Kidney (tissue), 14 donors: ENCODE measurements around the gene KLF13. TPM values are rescaled to one million over a fixed set of nuclear protein-coding genes. Genes with fewer than 3 reads are reported as not detected.
A peak's percentile ranks its signal among the peaks of the same experiment; 100 is the strongest.

Source experiments
- DNase-seq, 5 donors: peaks; one replicate each; pipeline ENCODE4 v3.0.0-alpha.2; 2013 to 2020
- FAIRE-seq: peaks from 2 replicates; lab custom pipeline; 2012; peaks lifted over from hg19 to GRCh38; lab: Jason Lieb, UNC
- H3K27ac ChIP-seq, 2 donors: one replicate each; pipeline ENCODE4 v1.7.0; 2013; ENCODE audit warnings: low read depth in 2 of 2, low read length in 2 of 2, inconsistent platforms in 1 of 2
- H3K27me3 ChIP-seq: one replicate; pipeline ENCODE4 v1.7.1; 2013; ENCODE audit warnings: low read length, inconsistent platforms; ENCODE audit not compliant: control insufficient read depth, insufficient read depth
- H3K36me3 ChIP-seq, 3 donors: one replicate each; pipeline versions ENCODE4 v1.7.0 to v1.7.1; 2013; ENCODE audit warnings: low read length in 3 of 3, control low read depth in 1 of 3, inconsistent platforms in 1 of 3; ENCODE audit not compliant: insufficient read depth in 3 of 3, control insufficient read depth in 2 of 3
- H3K4me1 ChIP-seq, 3 donors: one replicate each; pipeline versions ENCODE4 v1.7.0 to v1.7.1; 2013; ENCODE audit warnings: low read length in 3 of 3, inconsistent platforms in 1 of 3, low read depth in 1 of 3; ENCODE audit not compliant: control insufficient read depth in 2 of 3, insufficient read depth in 2 of 3
- H3K4me3 ChIP-seq, 3 donors: one replicate each; pipeline versions ENCODE4 v1.7.0 to v1.8.1; 2013; ENCODE audit warnings: low read length in 3 of 3, control low read depth in 1 of 3, inconsistent platforms in 1 of 3
- H3K9ac ChIP-seq, 3 donors: one replicate each; pipeline versions ENCODE4 v1.7.0 to v1.7.1; 2013; ENCODE audit warnings: low read length in 3 of 3, control low read depth in 1 of 3, inconsistent platforms in 1 of 3
- H3K9me3 ChIP-seq, 3 donors: one replicate each; pipeline versions ENCODE4 v1.7.0 to v1.7.1; 2013; ENCODE audit warnings: low read length in 3 of 3, control low read depth in 1 of 3, inconsistent platforms in 1 of 3; ENCODE audit not compliant: control insufficient read depth in 2 of 3, insufficient read depth in 1 of 3
- intact Hi-C: fragments of 100-400 bp; cut with DNase I; formaldehyde crosslinking; loops from one replicate; pipeline ENCODE4 v1.11.1; 2022
- polyA plus RNA-seq: library from polyadenylated mRNA; stranded (reverse); fragments of 350-450 nt; fragmentation: Illumina TruSeq; extraction: RNeasy Lipid Tissue Mini Kit (QIAGEN cat#74804); gene quantifications from one replicate; pipeline ENCODE4 v1.2.3, GENCODE V29; 2014; ENCODE audit warnings: low read depth, low replicate concordance; ENCODE audit not compliant: insufficient read depth
- total RNA-seq: library from RNA; stranded (reverse); fragmentation: NEBNext Ultra II Directional; extraction: Animal tissue kit (Norgen Biotek cat#: 25700); gene quantifications from one replicate; pipeline ENCODE4 v1.2.1, GENCODE V29; 2021
- TF ChIP-seq, protein P1 (sequence below): IDR thresholded peaks from 3 replicates; pipeline ENCODE4 v1.5.1; 2012; ENCODE audit warnings: mild to moderate bottlenecking, moderate library complexity, borderline replicate concordance; ENCODE audit not compliant: insufficient read depth; ENCODE audit errors: extremely low read depth
- donor health status: control.
- donor health status: control.
- donor health status: control.
- donor health status: control.
- donor health status: control.
- donor health status: DM: yes; HTN: yes; CAD: no.
- donor health status: Normal renal cell carcinoma (clear cell type).

KLF13 gene
- total and polyA plus RNA-seq, 2 donors from 2014 or later, result 55.5 to 123 TPM

DNA sequence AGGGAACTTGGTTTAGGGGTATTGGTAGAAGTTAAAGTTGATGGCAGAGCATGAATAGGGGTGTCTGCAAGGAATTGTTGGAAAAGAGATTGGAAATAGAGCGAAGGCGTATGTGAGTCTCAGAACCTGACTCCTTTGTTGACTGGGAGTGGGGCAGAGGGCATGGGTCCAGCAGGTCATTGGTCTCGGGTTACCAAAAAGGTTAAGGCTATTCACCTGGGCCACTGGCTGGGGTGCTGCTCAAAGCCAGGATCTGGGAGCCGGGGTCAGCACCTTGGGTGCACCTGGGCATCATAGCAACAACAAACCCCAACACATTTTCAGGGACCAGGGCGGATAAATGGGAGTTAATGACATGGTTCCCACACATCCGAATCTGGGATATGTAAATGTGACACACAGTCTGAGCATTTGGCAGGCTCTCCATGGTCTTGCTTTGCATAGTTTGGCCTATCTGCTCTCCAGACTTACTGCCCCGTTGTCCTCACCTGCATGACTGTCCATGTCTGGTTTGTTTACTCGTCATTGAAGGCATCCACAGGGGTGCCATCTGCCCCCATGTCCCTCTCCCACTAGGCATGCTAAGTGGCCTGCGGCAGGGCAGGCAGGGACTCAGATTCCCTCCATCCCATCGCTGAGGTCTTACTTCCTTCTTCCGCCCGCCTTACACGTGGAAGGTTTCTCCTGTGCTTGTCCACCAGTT lies 10.1 kb downstream of the KLF13 start:
- FAIRE-seq (no peak), DNase-seq (peak in 1 of 5 donors; percentile 66)
- H3K9me3 ChIP-seq, result no peaks in the 10 kb centered on the region
- TF ChIP-seq, protein P1, sequence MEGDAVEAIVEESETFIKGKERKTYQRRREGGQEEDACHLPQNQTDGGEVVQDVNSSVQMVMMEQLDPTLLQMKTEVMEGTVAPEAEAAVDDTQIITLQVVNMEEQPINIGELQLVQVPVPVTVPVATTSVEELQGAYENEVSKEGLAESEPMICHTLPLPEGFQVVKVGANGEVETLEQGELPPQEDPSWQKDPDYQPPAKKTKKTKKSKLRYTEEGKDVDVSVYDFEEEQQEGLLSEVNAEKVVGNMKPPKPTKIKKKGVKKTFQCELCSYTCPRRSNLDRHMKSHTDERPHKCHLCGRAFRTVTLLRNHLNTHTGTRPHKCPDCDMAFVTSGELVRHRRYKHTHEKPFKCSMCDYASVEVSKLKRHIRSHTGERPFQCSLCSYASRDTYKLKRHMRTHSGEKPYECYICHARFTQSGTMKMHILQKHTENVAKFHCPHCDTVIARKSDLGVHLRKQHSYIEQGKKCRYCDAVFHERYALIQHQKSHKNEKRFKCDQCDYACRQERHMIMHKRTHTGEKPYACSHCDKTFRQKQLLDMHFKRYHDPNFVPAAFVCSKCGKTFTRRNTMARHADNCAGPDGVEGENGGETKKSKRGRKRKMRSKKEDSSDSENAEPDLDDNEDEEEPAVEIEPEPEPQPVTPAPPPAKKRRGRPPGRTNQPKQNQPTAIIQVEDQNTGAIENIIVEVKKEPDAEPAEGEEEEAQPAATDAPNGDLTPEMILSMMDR, result no peak
- H3K4me3 ChIP-seq, result peak overlapping the region in 1 of 3 donors; percentile 2
- H3K27me3 ChIP-seq, result no peaks in the 10 kb centered on the region
- H3K27ac ChIP-seq, result peak overlapping the region in 1 of 2 donors; percentile 73
- H3K4me1 ChIP-seq, result peaks cover 8 to 88% (median 78%) of the 10 kb centered on the region in 3 donors
- H3K9ac ChIP-seq, result no peak overlapping the region
- no peaks in the 10 kb centered on the region for H3K36me3 ChIP-seq
- intact Hi-C loops, result no loop called here

DNA sequence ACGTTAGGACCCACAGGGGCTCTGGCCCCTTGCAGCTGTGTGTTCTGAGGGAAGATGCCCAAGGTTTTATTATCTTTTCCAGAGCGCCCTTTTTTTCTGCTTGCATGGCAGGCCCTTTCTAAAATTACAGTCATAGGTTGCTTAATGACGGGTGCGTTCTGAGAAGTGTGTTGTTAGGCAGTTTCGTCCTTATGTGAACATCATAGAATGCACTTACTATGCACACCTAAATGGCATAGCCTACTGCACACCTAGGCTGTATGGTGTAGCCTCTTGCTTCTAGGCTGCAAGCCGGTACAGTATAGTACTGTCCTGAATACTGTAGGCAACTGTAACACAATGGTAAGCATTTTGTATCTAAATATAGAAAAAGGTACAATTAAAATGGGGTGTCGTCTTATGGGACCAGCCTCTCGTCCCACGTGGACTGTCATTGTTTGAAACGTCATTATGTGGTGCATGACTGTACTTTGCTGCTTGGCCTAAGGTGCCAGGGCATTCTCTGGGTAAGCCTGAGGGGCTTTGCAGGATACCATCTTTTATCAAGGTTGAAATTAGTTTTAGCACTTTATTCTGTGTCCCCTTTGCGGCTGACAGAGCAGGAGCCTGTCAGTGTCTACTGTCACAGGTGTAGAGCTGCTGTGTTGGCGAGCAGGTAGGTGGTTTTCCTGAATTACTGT lies 10.9 kb downstream of the KLF13 start:
- Histone ChIP-seq H3K27me3 (no peaks in the 10 kb centered on the region), H3K27ac (peak overlapping the region in 1 of 2 donors; percentile 59), H3K4me3 (peak overlapping the region in 1 of 3 donors; percentile 2), H3K4me1 (peaks cover 8 to 88% (median 78%) of the 10 kb centered on the region in 3 donors), H3K9me3 (no peaks in the 10 kb centered on the region), H3K36me3 (no peaks in the 10 kb centered on the region), H3K9ac (no peak overlapping the region)
- FAIRE-seq (no peak), DNase-seq (peak in 1 of 5 donors; percentile 27)
- TF ChIP-seq, protein P1, result no peak
- intact Hi-C loops, result no loop called here

DNA sequence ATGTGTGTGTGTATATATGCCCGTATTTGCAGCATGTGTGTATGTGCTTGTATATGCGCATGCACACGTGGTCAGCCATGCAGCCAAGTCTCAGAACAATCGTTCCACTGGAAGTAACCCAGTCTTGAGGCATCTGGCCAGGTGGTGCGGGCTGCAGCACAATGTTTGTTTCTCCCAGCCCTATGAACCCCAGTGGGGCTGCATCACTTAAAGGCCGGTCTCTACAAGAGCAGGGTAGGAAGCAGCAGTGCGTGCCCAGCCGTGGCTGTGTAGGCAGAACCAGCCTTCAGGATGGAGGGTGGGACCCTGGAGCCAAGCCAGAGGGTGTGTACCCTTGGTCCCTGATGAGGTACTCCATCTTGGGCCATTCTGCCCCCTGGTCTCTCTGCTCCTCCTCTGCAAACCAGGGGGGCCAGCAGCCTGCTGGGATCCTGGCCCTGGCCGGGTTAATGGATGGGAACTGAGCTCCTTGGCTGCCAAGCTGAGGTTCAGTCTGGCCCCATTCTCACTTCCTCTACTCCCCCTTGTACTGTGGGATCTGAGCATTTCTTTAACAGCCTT lies 11.8 kb downstream of the KLF13 start:
- DNase-seq, result peak in 3 of 5 donors; percentile 51 to 87 (median 65)
- Histone ChIP-seq H3K4me1 (peaks cover 8 to 87% (median 83%) of the 10 kb centered on the region in 3 donors), H3K4me3 (peak overlapping the region in 1 of 3 donors; percentile 14), H3K27ac (peak overlapping the region; percentile 76 to 91), H3K27me3 (no peaks in the 10 kb centered on the region), H3K9ac (peak overlapping the region in 1 of 3 donors; percentile 55), H3K9me3 (no peaks in the 10 kb centered on the region), H3K36me3 (no peaks in the 10 kb centered on the region)
- TF ChIP-seq, protein P1, result no peak
- no peak for FAIRE-seq
- intact Hi-C loops, result no loop called here
